CD4-positive, alpha-beta T cell treated with Interleukin-15 for 4 hours (primary cell): ENCODE data around the gene CANT1.
A peak's percentile ranks its signal among the peaks of the same experiment; 100 is the strongest.
"Not testable (repeated sequence)": the region's sequence is repeated elsewhere in the genome, so short reads cannot be mapped to it uniquely, and the experiment has no call there.

Experiments used
- DNase-seq: peaks from one replicate; pipeline ENCODE4 v3.0.0-alpha.2; 2020; ENCODE audit warnings: low spot score

The CANT1 gene

DNA sequence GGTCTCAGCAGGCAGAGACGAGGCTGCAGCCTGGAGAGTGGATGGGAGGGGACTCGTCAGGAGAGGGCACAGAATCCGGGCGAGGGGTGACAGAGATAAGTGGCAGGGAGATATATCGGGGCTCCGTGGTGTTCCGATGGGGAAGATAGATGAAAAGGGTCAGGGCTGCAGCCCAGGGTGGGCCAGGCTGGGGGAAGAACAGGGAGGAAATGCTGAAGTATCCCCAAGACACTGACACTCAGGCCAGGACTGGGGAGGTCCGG lies 32.0 kb downstream of the CANT1 start:
- DNase-seq = no peak

- DNase-seq = no peak
Observed at GRCh38 chr17:78976907-78977680, 32.5 kb downstream of the CANT1 start.

- DNase-seq = no peak
Observed at GRCh38 chr17:78974635-78975591, 34.7 kb downstream of the CANT1 start.

DNA sequence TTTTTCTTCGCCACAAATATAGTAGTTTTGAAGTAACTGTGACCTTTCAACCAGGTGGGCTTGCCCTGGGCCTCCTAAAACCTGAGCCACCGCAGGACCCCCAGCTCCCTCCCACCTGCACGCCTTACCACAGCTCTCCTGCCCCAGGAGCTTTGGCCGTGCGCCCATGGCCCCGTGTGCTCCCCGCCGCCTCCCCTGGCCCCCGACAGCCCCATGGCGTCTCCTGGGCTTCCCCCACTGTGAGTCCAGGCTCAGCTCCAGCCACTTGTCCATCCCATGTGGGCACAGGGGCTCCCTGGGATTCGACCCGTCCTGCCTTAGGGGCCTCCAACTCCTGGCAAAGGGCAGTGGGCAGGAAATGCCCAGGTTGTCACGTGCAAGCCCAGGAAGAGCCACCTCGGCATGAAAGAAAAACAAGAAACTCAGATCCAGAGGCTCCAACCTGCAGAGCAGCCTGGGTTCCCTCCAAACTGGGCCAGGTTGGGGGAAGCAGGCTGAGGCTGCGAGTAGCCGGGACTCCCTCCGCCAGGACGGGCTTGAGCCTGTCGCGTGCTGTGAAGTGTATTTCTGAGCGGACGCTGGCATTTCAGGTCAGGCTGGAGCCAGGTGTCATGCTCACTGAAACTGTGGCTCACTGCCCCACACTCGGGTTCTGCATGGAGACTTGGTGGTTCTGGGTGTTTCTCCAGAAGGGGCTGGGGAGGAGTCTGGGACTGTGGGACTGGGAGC lies 35.6 kb downstream of the CANT1 start:
- DNase-seq = no peak

GRCh38 chr17:78973196-78973595 lies 36.4 kb downstream of the CANT1 start:
- DNase-seq = no peak

DNA sequence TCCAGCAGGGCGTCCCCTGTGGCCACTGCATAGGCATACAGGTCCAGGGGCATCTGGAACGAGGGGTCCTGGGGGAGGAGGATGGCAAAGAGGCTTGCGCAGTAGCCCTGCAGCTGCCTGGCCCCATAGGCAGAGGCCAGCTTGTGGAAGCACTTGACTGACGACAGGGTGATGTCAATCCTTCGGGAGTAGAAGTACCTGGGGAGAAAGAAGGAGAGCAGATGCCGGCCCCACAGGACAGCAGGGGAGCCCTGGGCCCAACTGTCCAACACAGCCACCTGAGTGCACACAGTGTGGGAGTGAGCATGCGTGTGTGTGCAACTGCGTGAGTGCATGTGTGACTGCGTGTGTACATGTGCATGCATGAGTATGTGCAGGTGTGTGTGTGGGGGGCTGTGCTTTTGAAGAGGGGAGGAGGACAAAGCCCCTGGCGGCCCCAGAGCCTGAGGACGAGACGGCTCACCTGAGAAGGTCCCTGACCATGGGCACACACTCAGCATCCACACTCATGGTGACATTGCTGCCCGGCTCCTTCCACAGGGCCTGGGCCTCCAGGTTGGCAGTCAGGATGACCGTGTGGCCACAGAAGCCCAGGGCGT lies 37.0 kb downstream of the CANT1 start:
- DNase-seq = no peak

DNA sequence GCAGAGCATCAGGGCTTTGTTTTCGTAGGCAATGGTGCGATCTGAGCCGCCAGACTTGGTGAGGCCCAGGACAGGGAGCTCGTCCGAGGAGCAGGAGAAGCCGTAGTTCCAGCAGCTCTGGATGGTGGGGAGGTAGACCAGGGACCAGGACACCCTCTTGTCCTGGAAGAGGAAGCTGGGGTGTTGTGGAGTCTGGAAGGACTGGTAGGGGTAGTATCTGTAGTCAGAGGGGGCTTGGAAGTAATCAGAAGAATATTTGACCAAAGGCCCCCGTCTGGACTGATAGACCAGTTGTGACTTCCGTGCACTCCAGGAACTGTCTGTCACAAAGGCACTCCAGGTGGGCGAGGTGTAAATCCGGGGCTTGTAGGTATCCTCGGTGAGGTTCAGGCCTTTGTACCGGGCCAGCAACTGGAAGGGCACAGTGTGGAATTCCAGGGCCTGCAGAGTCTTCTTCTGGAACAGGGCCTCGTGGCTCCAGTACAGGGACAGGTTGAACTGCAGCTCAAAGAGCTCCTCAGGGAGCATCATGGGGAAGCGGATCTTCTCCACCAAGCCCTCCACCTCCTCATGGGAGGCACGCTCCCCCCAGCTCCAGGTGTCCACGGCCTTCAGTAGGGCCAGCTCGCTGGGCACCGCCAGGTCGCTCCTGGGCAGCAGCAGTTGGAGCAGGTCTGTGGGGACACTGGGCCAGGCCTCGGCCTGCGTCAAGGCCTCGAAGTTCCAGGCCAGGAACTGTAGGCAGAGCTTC lies 37.6 kb downstream of the CANT1 start:
- DNase-seq = no peak

- peak; percentile 71 for DNase-seq
Observed at GRCh38 chr17:78970834-78971755, 38.5 kb downstream of the CANT1 start.

- DNase-seq = no peak
Observed at GRCh38 chr17:78969865-78970264, 39.7 kb downstream of the CANT1 start.

- DNase-seq = no peak
Observed at GRCh38 chr17:78967782-78968362, 41.7 kb downstream of the CANT1 start.

DNA sequence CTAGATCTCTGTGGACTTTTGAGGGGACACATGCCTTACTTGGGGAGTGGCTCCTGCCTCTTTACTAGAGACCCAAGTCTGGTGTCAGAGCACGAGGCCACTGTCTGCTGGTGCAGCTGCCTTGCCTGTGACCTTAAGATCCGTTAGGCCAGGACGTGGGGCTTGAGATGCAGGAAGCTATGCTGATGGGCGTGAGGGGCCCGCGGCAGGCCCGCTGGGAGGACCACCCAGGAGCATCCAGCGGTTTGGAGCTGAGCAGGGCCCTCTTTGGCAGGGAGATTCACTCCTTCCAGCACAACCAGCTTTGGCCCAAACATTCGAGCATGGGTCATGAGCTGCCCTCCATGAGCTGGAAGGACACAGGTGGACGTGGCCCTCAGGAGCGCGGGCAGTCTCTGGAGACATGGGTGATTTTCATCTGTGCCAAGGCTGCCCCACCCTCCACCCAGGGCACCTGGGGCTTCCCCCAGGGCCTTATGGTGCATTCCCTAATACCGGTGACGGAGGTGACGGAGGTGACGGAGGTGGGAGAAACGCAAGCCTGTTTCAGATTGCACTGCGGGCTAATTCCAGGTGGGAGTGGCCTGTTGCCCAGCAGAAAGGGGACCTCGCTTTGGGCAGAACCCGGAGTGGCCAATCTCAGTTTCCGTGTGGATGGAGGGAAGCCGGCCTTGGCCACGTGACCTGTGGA lies 42.5 kb downstream of the CANT1 start:
- DNase-seq = no peak

DNA sequence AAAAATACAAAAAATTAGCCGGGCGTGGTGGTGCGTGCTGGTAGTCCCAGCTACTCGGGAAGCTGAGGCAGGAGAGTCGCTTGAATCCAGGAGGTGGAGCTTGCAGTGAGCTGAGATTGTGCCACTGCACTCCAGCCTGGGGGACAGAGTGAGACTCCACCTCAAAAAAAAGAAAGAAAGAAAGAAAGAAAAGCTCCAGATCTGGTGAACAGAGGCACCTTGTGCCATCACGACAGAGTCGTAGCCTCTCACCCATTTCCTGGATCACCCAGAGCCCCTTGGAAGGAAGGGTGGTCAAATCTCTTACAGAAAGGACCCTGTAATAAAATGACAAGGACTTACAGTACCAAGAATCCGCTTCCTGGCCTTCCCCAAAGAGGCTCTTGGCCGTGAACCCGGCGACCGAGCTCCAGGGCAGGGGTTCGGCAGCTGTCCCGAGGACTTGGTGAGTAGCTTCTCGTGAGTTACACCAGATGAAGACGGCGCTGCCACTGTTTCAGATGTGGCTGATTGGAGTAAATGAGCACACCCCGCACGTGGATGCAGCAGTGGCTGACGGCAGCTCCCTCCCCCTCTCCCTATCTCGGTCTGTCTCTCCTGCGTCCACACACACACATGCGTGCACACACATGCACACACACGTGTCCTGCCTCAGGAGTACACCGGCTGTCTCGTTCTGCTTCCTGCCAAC lies 43.3 kb downstream of the CANT1 start:
- DNase-seq = no peak

- no peak for DNase-seq
Observed at GRCh38 chr17:78965491-78965924, 44.1 kb downstream of the CANT1 start.

- no peak for DNase-seq
Observed at GRCh38 chr17:78963378-78963777, 46.2 kb downstream of the CANT1 start.

- not testable (repeated sequence) for DNase-seq
Observed at GRCh38 chr17:78962984-78963348, 46.6 kb downstream of the CANT1 start.

DNA sequence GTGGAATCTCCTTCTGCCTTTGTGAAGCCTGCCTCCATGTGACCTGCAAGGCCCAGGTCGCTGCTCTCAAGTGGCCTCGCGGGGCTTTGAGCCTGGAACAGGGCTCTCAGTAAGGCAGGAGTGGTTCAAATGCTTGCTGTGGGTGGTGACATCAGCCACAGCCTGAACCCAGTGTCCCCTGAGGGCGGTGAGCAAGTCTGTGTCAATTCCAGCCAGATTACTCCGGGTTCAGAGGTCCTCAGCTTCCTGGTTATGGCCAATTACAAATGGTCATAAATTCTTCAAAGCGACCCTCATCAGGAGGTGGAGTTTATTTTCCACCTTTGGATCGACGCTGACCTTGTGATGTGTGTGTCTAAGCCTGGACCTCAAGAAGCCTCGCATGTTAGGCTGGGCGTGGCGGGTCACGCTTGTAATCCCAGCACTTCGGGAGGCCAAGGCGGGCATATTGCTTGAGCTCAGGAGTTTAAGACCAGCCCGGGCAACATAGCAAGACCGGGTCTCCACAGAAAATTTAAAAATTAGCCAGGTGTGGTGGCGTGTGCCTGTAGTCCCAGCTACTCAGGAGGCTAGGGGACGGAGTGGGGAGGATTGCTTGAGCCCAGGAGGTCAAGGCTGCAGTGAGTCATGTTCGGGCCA lies 47.1 kb downstream of the CANT1 start:
- DNase-seq = no peak

GRCh38 chr17:78961571-78961970 lies 48.0 kb downstream of the CANT1 start:
- no peak for DNase-seq

DNA sequence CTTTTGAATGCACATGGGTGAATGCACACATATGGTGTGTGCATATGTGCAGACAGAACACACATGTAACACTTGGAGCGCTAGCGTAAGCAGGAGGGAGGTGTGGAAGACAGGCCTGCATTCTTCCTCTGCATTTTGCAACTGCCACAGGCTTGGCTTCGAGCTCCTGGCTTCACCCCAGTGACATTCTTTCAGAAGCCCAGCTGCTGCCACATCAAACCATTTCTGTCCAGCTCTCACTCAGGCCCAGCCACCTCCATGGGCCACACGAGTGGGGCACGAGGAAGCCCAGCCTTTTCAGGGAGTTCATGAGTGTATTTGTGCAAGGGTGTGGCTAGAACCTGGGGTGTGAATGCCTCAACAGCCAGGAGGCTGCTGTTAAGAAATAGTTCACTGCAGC lies 48.6 kb downstream of the CANT1 start:
- DNase-seq = no peak
